CD14-positive monocyte (primary cell): ENCODE data around the gene HSPA12B. TPM values are rescaled to one million over a fixed set of nuclear protein-coding genes. Genes with fewer than 3 reads are reported as not detected.

Source experiments
- DNase-seq, 3 donors: peaks; one replicate each; pipeline ENCODE4 v3.0.0-alpha.2; 2011 to 2022
- H2AFZ ChIP-seq: 2 replicates; pipeline ENCODE4 v1.6.0; 2012; ENCODE audit warnings: mild to moderate bottlenecking, low read depth, low read length, inconsistent platforms; ENCODE audit not compliant: insufficient read depth, poor library complexity, severe bottlenecking
- H3K27ac ChIP-seq, 2 donors: 1 replicate in 1 of 2; 2 replicates in 1 of 2; pipeline ENCODE4 v1.5.1; 2012 to 2013; ENCODE audit warnings: low read length in 2 of 2, control low read depth in 1 of 2, inconsistent platforms in 1 of 2, low read depth in 1 of 2, mild to moderate bottlenecking in 1 of 2
- H3K27me3 ChIP-seq, 2 donors: one replicate each; pipeline versions ENCODE4 v1.6.0 to v1.6.1; 2011 to 2013; ENCODE audit warnings: low read length in 2 of 2; ENCODE audit not compliant: control insufficient read depth in 2 of 2, insufficient read depth in 2 of 2
- H3K36me3 ChIP-seq, 2 donors: replicated peaks in 1 of 2; 1 replicate in 1 of 2; 2 replicates in 1 of 2; pipeline versions ENCODE4 v1.5.1 to v1.6.1; 2012 to 2013; ENCODE audit warnings: low read length in 2 of 2, control low read depth in 1 of 2, inconsistent platforms in 1 of 2, mild to moderate bottlenecking in 1 of 2; ENCODE audit not compliant: insufficient read depth in 2 of 2, control insufficient read depth in 1 of 2
- H3K4me1 ChIP-seq, 2 donors: 1 replicate in 1 of 2; 2 replicates in 1 of 2; pipeline versions ENCODE4 v1.5.1 to v1.6.1; 2012 to 2013; ENCODE audit warnings: low read length in 2 of 2, control low read depth in 1 of 2, inconsistent platforms in 1 of 2, mild to moderate bottlenecking in 1 of 2, moderate library complexity in 1 of 2; ENCODE audit not compliant: insufficient read depth in 2 of 2, control insufficient read depth in 1 of 2
- H3K4me2 ChIP-seq: replicated peaks from 2 replicates; pipeline ENCODE3; 2012; ENCODE audit warnings: low read length, moderate library complexity, mild to moderate bottlenecking; ENCODE audit not compliant: poor library complexity, severe bottlenecking; ENCODE audit errors: extremely low read depth
- H3K4me3 ChIP-seq, 3 experiments: fragments of 200-600 bp in 1 of 3; sonication (generic) in 1 of 3; replicated peaks in 1 of 3; 1 replicate in 2 of 3; 2 replicates in 1 of 3; pipeline ENCODE4 v1.5.1; 2011 to 2013; ENCODE audit warnings: low read length in 3 of 3, mild to moderate bottlenecking in 3 of 3, control low read depth in 2 of 3, low read depth in 2 of 3, inconsistent platforms in 1 of 3, moderate library complexity in 1 of 3
- H3K79me2 ChIP-seq: 2 replicates; pipeline ENCODE4 v1.6.0; 2012; ENCODE audit warnings: mild to moderate bottlenecking, control low read depth, inconsistent platforms, low read length, moderate library complexity; ENCODE audit not compliant: insufficient read depth
- H3K9ac ChIP-seq: 2 replicates; pipeline ENCODE4 v1.6.0; 2017; ENCODE audit warnings: low read length, mild to moderate bottlenecking; ENCODE audit not compliant: insufficient read depth, poor library complexity, severe bottlenecking
- H3K9me3 ChIP-seq, 2 donors: replicated peaks in 1 of 2; 1 replicate in 1 of 2; 2 replicates in 1 of 2; pipeline versions ENCODE4 v1.5.1 to v1.6.1; 2012 to 2013; ENCODE audit warnings: low read length in 2 of 2, control low read depth in 1 of 2; ENCODE audit not compliant: control insufficient read depth in 1 of 2, insufficient read depth in 1 of 2
- H4K20me1 ChIP-seq: 2 replicates; pipeline ENCODE4 v1.6.0; 2012; ENCODE audit warnings: mild to moderate bottlenecking, low read length, control low read depth, moderate library complexity; ENCODE audit not compliant: insufficient read depth
- H3K27ac Mint-ChIP-seq, 7 donors: one replicate each; pipeline ENCODE4 v1.8.0; 2020; ENCODE audit warnings: mild to moderate bottlenecking in 7 of 7, mixed read lengths in 7 of 7, moderate library complexity in 6 of 7, inconsistent platforms in 2 of 7
- H3K27me3 Mint-ChIP-seq, 3 donors: one replicate each; pipeline ENCODE4 v1.8.0; 2021 to 2022; ENCODE audit warnings: low read depth in 3 of 3, mild to moderate bottlenecking in 3 of 3, mixed read lengths in 3 of 3, moderate library complexity in 3 of 3, inconsistent platforms in 1 of 3
- H3K36me3 Mint-ChIP-seq, 2 donors: one replicate each; pipeline ENCODE4 v1.8.0; 2020; ENCODE audit warnings: mixed read lengths in 2 of 2, inconsistent platforms in 1 of 2, mild to moderate bottlenecking in 1 of 2
- H3K4me1 Mint-ChIP-seq: one replicate; pipeline ENCODE4 v1.8.0; 2020; ENCODE audit warnings: mild to moderate bottlenecking, mixed read lengths
- H3K4me3 Mint-ChIP-seq, 2 donors: one replicate each; pipeline ENCODE4 v1.8.0; 2020; ENCODE audit warnings: mild to moderate bottlenecking in 2 of 2, mixed read lengths in 2 of 2, moderate library complexity in 1 of 2
- H3K9me3 Mint-ChIP-seq, 7 donors: one replicate each; pipeline ENCODE4 v1.8.0; 2020 to 2022; ENCODE audit warnings: mixed read lengths in 7 of 7, mild to moderate bottlenecking in 6 of 7, moderate library complexity in 6 of 7, inconsistent platforms in 2 of 7
- WGBS: methylation state at CpG from one replicate; pipeline ENCODE4 v1.1.5; 2013; ENCODE audit warnings: missing lambda C conversion rate; ENCODE audit not compliant: insufficient coverage; 5-methylcytosine and 5-hydroxymethylcytosine counted together
- intact Hi-C, 2 donors: fragments of 100-400 bp; cut with micrococcal nuclease; formaldehyde crosslinking; loops; one replicate each; pipeline versions ENCODE4 v1.15.0 to v1.15.1; 2023
- polyA plus RNA-seq, 3 donors: library from polyadenylated mRNA; depleted of rRNA in 1 of 3; unstranded in 2 of 3; stranded (reverse) in 1 of 3; fragments of 300-500 nt in 2 of 3; fragments of >200 nt in 1 of 3; fragmentation: Illumina TruSeq in 2 of 3; gene quantifications; 1 replicate in 2 of 3; 2 replicates in 1 of 3; pipeline ENCODE4 v1.2.3, GENCODE V29; 2012 to 2021
- TF ChIP-seq, protein P1 (sequence below): fragments of 200-600 bp; IDR thresholded peaks from one replicate; pipeline ENCODE4 v1.8.0; 2022; ENCODE audit warnings: antibody characterized with exemption, mild to moderate bottlenecking

HSPA12B gene
- polyA plus RNA-seq, 3 donors, result not detected

DNA sequence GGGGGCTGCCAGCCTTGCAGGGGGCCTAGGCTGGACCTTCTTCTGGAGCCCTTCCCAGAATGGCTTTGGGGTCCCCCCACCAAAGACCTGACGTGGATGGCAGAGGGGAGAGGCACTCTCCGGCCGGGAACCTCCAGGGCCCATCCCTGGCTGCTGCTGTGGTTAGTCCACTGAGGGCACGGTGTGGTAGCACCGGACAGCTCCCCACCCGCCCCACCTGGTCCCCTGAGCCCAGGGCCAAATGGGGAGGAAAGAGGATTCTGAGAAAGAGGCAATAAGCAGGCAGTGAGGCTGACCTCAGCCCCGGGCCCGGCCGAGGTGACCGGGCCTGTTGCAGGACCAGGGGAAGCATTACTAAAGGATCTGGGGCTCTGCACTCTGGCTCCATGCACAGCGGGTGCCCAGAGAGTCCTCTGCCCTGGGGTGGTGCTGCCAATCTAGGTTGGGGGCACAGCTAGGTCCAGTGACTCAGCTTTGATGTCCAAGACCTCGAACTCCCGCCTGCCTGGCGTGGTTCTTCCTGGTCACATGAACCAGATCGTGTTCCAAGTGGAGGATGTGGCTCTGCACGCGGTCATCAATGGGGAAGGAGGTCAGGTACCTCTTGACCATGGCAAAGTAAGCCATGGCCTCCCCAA is 51.9 kb downstream of the HSPA12B start:
- WGBS, result 88% methylated on average over 14 of the region's 17 CpGs
- TF ChIP-seq, protein P1, sequence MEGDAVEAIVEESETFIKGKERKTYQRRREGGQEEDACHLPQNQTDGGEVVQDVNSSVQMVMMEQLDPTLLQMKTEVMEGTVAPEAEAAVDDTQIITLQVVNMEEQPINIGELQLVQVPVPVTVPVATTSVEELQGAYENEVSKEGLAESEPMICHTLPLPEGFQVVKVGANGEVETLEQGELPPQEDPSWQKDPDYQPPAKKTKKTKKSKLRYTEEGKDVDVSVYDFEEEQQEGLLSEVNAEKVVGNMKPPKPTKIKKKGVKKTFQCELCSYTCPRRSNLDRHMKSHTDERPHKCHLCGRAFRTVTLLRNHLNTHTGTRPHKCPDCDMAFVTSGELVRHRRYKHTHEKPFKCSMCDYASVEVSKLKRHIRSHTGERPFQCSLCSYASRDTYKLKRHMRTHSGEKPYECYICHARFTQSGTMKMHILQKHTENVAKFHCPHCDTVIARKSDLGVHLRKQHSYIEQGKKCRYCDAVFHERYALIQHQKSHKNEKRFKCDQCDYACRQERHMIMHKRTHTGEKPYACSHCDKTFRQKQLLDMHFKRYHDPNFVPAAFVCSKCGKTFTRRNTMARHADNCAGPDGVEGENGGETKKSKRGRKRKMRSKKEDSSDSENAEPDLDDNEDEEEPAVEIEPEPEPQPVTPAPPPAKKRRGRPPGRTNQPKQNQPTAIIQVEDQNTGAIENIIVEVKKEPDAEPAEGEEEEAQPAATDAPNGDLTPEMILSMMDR, result no peak
- peaks cover 29% of the 10 kb centered on the region for H3K79me2 ChIP-seq
- H3K27me3 ChIP-seq, result peaks cover 4 to 6% of the 10 kb centered on the region in 2 donors
- H3K27me3 Mint-ChIP-seq, result peaks cover 11 to 15% (median 13%) of the 10 kb centered on the region in 3 donors
- peaks cover 0 to 4% (median 0%) of the 10 kb centered on the region in 7 donors for H3K9me3 Mint-ChIP-seq
- H3K4me2 ChIP-seq, result peak overlapping the region; percentile 93
- intact Hi-C loops, result loop anchor here in 1 of 2 donors (10.0 kb wide), 1 partner anchor 60 kb away; the partner anchor contains the start of gene MAVS
- H3K27ac Mint-ChIP-seq, result peak overlapping the region in 1 of 7 donors; percentile 75
- no peak overlapping the region for H2AFZ ChIP-seq
- H3K9ac ChIP-seq, result no peak overlapping the region
- H3K27ac ChIP-seq, result no peak overlapping the region
- H3K4me1 ChIP-seq, result peaks cover 35 to 51% of the 10 kb centered on the region in 2 donors
- peaks cover 0 to 4% of the 10 kb centered on the region in 2 donors for H3K9me3 ChIP-seq
- peak in 1 of 3 donors; percentile 4 for DNase-seq
- peaks cover 50% of the 10 kb centered on the region for H3K4me1 Mint-ChIP-seq
- H3K4me3 Mint-ChIP-seq, result peak overlapping the region in 1 of 2 donors; percentile 49
- peak overlapping the region in 1 of 3 experiments; percentile 79 for H3K4me3 ChIP-seq
- H4K20me1 ChIP-seq, result peaks cover 55% of the 10 kb centered on the region
- peaks cover 4 to 7% of the 10 kb centered on the region in 2 donors for H3K36me3 ChIP-seq
- peaks cover 7 to 14% of the 10 kb centered on the region in 2 donors for H3K36me3 Mint-ChIP-seq

DNA sequence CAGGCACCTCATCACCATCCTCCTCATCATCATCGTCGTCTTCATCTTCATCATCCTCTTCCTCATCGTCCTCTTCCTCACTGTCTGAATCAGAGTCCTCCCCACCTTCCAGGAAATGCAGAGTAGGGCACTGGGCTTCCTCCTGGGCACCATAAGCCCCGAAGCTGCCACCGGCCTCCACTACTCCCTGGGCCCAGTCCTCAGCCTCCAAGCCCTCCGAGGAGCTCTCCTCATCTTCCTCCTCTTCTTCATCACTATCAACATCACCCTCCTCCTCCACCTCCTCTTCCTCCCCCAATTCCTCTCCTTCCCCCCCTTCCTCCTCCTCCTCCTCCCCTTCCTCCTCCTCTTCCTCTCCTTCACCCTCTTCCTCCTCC is 52.4 kb downstream of the HSPA12B start:
- Mint-ChIP-seq H3K36me3 (peaks cover 7 to 14% of the 10 kb centered on the region in 2 donors), H3K27ac (peak overlapping the region in 3 of 7 donors; percentile 18 to 78 (median 75)), H3K4me1 (peaks cover 46% of the 10 kb centered on the region), H3K27me3 (peaks cover 6 to 10% (median 8%) of the 10 kb centered on the region in 3 donors), H3K9me3 (no peaks in the 10 kb centered on the region), H3K4me3 (no peak overlapping the region)
- Histone ChIP-seq H3K27ac (peak overlapping the region in 1 of 2 donors; percentile 12), H3K4me1 (peaks cover 35 to 51% of the 10 kb centered on the region in 2 donors), H2AFZ (no peak overlapping the region), H3K9me3 (no peaks in the 10 kb centered on the region), H3K9ac (no peak overlapping the region), H3K36me3 (peaks cover 4 to 7% of the 10 kb centered on the region in 2 donors), H4K20me1 (peaks cover 55% of the 10 kb centered on the region), H3K4me2 (peak overlapping the region; percentile 93), H3K4me3 (peak overlapping the region in 1 of 3 experiments; percentile 79), H3K27me3 (peaks cover 0 to 1% of the 10 kb centered on the region in 2 donors), H3K79me2 (peaks cover 29% of the 10 kb centered on the region)
- TF ChIP-seq, protein P1, result no peak
- no peak for DNase-seq
- intact Hi-C loops, result loop anchor here in 1 of 2 donors (10.0 kb wide), 1 partner anchor 60 kb away; the partner anchor contains the start of gene MAVS
- WGBS, result 83% methylated on average over 5 of the region's 6 CpGs
